ENCODE measurements around the gene ZFP57. TPM values are rescaled to one million over a fixed set of nuclear protein-coding genes. Genes with fewer than 3 reads are reported as not detected.

Gene ZFP57
- total RNA-seq, 6 experiments from 2014 or later = not detected

DNA sequence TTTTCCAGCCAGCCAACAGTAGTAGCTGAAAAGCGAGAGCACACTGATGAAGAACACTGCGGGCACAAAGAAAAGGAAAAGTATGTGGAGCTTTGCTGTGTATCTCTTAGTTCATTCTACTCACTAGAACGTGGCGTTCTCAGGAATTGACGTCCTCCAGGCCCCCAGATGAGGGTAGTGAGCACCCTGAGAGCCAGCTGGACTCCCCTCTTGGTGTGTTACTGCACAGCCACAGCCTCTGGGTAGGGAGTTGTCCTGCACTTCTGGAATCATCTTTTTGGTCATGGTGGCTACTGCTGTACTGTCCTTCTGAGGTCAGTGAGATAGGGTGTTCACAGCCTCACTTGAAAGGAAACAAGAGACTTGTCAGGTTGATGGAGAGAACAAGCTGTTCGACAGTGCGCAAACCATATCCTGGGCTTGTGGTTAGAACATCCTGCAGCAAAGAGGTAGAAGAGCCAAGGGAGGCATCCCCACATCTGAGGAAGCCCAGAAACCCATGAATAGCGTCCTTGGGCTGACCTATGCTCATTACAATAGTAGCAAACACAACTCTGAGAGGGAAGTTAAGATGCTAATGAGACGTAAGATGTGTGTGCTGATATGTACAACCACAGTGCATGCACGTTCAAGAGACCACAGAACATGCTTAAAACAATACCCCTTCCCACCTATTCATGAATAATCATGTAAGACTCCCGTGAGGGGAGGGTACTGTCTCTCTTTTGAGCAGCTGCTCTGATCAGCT lies 27.7 kb upstream of the ZFP57 start:
- H3K27me3 Mint-ChIP-seq (ENCODE audit: insufficient read depth) = peaks cover 25% of the 10 kb centered on the region
- TF ChIP-seq CTCF (IDR thresholded peaks at IDR 0.05) = no peak
- no peaks in the 10 kb centered on the region for H3K4me1 Mint-ChIP-seq (ENCODE audit: low read depth)
- no peaks in the 10 kb centered on the region for H3K36me3 Mint-ChIP-seq (ENCODE audit: low read depth)
- H3K27ac Mint-ChIP-seq = no peak overlapping the region
- H3K4me3 Mint-ChIP-seq = no peak overlapping the region
- no peaks in the 10 kb centered on the region for H3K9me3 Mint-ChIP-seq
- no peak for DNase-seq

DNA sequence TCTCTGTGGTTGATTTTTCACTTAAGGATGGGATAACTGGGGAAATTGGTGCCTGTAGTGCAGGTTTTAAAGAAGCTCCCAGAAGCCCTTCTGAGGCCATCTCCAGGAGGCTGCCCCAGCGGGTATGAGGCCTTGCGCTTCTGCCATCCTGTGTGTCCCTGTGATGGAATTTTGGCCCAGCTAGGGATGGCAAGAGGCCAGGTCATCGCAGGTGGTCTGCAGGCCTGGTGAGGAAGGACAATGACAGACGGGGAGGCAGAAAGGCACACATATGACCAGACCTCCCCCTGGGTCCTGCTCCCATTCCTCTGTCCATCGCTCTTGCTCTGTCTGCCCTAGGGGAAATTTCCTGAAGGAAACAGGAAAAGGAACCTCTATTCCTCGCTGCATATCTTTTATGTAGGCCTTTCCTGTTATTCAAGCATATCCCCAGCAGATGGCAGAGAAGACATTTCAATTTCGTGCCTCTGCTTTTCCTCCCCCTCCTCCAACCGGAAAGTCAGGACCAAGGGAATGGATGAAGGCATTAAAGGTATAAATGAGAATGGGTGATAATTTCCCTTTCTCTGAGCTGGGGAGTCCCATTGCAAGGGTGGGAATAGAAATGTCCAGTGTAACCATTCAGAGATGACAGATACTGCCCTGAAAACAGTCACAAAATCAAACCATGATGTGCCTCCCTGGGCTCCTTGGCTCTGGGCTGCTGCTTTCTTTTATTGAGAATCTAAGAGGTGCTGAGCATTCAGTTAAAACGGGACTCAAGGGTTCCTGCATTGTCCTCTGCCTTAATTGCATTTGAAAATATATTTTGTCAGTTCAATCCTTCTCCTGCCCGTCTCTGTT lies 24.7 kb upstream of the ZFP57 start:
- no peaks in the 10 kb centered on the region for H3K4me1 Mint-ChIP-seq (ENCODE audit: low read depth)
- H3K4me3 Mint-ChIP-seq = no peak overlapping the region
- peak; percentile 77 for TF ChIP-seq CTCF (IDR thresholded peaks at IDR 0.05)
- no peaks in the 10 kb centered on the region for H3K36me3 Mint-ChIP-seq (ENCODE audit: low read depth)
- no peaks in the 10 kb centered on the region for H3K9me3 Mint-ChIP-seq
- no peak overlapping the region for H3K27ac Mint-ChIP-seq
- peak; percentile 53 for DNase-seq
- peaks cover 22% of the 10 kb centered on the region for H3K27me3 Mint-ChIP-seq (ENCODE audit: insufficient read depth)

DNA sequence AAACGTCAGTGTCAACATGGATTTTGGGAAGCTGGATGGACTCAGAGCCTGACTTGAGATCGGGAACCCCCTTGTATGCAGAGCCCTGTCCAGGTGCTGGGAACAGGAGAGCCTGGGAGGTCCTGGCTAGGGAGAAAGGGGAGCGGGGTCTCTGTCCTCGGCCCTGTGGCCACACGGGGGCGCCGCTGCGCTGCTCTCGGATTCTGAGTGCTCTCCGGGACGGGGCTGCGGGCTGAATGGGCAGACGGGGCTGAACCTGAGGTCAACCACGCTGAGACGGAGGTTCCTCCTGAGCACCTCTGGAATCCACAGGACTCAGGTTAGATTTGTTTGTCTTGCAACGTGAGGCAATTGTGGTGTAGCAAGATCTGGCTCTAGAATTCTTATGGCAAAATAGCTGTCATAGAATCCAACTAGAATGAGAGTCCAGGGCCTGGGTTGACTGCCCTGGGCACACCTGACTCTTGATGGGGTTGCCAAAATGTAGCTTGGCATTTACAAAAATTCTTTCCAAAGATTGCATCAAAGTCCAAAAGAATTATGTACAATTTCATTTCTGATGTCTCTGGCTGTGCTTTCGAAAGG lies 21.7 kb upstream of the ZFP57 start:
- Mint-ChIP-seq H3K4me3 (no peak overlapping the region), H3K27me3 (ENCODE audit: insufficient read depth) (peaks cover 20% of the 10 kb centered on the region), H3K27ac (no peak overlapping the region), H3K36me3 (ENCODE audit: low read depth) (no peaks in the 10 kb centered on the region), H3K9me3 (no peaks in the 10 kb centered on the region), H3K4me1 (ENCODE audit: low read depth) (no peaks in the 10 kb centered on the region)
- DNase-seq = no peak
- peak; percentile 78 for TF ChIP-seq CTCF (IDR thresholded peaks at IDR 0.05)

- peak; percentile 76 for TF ChIP-seq CTCF (IDR thresholded peaks at IDR 0.05)
- peaks cover 15% of the 10 kb centered on the region for H3K27me3 Mint-ChIP-seq (ENCODE audit: insufficient read depth)
- H3K36me3 Mint-ChIP-seq (ENCODE audit: low read depth) = no peaks in the 10 kb centered on the region
- no peak overlapping the region for H3K4me3 Mint-ChIP-seq
- no peaks in the 10 kb centered on the region for H3K4me1 Mint-ChIP-seq (ENCODE audit: low read depth)
- H3K27ac Mint-ChIP-seq = no peak overlapping the region
- peaks cover 13% of the 10 kb centered on the region for H3K9me3 Mint-ChIP-seq
- peak; percentile 16 for DNase-seq
Measured at GRCh38 chr6:29696147-29697125, 15.5 kb upstream of the ZFP57 start.

GRCh38 chr6:29694637-29695036 lies 13.7 kb upstream of the ZFP57 start:
- peaks cover 13% of the 10 kb centered on the region for H3K9me3 Mint-ChIP-seq
- no peak overlapping the region for H3K4me3 Mint-ChIP-seq
- no peak overlapping the region for H3K27ac Mint-ChIP-seq
- H3K27me3 Mint-ChIP-seq (ENCODE audit: insufficient read depth) = peaks cover 14% of the 10 kb centered on the region
- no peak for TF ChIP-seq CTCF (IDR thresholded peaks at IDR 0.05)
- DNase-seq = no peak
- no peaks in the 10 kb centered on the region for H3K36me3 Mint-ChIP-seq (ENCODE audit: low read depth)
- no peaks in the 10 kb centered on the region for H3K4me1 Mint-ChIP-seq (ENCODE audit: low read depth)

All from HFFc6 (cell line).